Skeletal muscle cell (primary cell): ENCODE data around the gene LRP5.
A peak's percentile ranks its signal among the peaks of the same experiment; 100 is the strongest.
"Not testable (repeated sequence)": the region's sequence is repeated elsewhere in the genome, so short reads cannot be mapped to it uniquely, and the experiment has no call there.

ENCODE experiments used
- DNase-seq: peaks from one replicate; pipeline ENCODE4 v3.0.0-alpha.2; 2010; ENCODE audit warnings: low read depth
- H3K4me3 ChIP-seq: 2 replicates; pipeline ENCODE4 v1.5.1; 2011; ENCODE audit warnings: low read depth, mild to moderate bottlenecking, control low read depth, low read length, moderate library complexity

LRP5 gene

DNA sequence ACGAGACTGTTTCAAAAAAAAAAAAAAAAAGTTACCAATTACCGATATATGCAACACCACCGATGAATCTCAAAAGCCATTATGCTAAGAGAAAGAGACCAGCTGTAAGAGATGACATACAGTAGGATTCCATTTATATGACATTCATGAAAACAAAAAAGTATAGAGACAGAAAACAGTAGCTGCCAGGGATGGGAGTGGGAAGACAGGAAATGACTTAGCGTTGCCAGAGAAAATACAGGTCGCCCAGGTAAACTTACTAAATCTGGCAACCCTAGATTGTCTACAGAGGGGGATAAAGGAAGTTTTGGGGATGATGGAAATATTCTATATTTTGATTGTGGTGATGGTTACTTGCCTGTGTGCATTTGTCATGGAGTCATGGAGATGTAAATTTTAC is 32.7 kb upstream of the LRP5 start:
- no peak for DNase-seq
- no peak overlapping the region for H3K4me3 ChIP-seq

DNA sequence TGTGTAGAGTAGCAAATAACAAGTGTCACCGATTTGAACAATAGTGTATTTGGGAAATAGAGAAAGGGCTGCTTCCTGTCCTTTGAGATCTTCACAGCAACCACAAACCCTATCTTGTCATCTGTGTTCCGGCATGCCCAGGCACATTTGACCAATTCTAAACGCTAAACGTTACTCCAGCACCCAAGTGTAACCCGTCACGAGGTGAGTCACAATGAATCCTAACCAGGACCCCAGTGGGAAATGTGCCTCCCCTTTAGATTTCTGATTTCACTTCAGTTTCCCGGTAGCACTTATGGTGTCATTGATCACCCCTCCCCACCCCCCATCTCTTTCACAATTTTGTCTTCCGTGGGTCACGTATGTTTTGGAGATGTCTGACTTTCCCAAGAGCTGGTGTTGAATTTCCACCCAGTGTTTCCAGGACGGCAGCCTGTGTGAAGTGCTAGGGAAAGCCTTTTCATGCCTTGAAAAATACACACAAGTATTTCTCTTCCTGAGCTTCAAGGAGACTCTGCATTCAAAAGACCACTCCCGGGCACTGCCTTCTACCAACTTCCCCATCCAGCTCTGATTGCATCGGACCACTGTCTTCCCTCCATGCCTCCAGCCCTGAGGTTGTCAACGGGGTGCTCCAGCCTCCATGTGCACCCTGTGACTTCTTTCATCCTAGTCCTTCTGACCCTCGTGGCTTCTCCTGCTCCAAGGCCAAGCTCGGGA is 30.1 kb upstream of the LRP5 start:
- H3K4me3 ChIP-seq: no peak overlapping the region
- DNase-seq: no peak

DNA sequence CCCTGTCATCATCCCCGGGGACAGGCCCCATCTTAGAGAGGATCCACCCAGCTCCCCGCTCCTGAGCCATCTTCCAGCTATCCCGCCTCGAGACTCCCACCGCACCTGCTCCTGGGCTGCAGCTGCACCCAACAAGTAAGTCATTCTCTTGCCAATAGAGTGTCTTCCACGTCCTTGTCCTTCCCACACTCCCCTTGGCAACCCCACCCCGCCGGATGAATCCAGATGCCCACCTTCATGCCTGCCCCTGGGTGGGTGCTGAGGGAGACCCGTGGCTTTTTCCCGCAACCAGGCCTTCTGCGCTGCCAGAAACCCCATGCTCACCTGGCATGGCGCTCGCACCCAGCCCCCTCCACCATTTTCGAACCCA is 29.5 kb upstream of the LRP5 start:
- no peak for DNase-seq
- H3K4me3 ChIP-seq: no peak overlapping the region

DNA sequence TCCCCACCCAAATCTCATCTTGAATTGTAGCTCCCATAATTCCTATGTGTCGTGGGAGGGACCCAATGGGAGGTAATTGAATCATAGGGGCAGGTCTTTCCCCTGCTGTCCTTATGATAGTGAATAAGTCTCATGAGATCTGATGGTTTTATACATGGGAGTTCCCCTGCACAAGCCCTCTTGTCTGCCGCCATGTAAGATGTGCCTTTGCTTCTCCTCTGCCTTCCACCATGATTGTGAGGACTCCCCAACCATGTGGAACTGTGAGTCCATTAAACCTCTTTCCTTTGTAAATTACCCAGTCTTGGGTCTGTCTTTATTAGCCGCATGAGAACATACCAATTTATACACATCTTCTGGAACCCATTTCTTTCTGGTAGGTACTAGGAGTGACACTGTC is 27.8 kb upstream of the LRP5 start:
- not testable (repeated sequence) for H3K4me3 ChIP-seq, DNase-seq

DNA sequence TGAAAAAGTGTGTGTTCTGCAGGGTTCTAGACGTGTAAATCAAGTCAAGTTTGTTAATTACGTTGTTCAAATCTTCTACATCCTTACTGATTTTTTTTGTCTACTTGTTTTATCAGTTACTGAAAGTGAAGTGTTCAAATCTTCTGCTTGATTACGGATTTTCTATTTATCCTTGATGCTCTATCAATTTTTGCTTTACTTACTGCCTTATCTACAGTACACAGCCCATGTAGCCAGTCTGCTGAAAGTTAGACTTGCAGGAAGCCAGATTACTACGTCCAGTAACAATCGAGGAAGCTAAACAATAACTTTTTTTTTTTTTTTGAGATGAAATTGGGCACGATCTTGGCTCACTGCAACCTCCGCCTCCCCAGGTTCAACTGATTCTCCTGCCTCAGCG is 25.0 kb upstream of the LRP5 start:
- no peak for DNase-seq
- no peak overlapping the region for H3K4me3 ChIP-seq

DNA sequence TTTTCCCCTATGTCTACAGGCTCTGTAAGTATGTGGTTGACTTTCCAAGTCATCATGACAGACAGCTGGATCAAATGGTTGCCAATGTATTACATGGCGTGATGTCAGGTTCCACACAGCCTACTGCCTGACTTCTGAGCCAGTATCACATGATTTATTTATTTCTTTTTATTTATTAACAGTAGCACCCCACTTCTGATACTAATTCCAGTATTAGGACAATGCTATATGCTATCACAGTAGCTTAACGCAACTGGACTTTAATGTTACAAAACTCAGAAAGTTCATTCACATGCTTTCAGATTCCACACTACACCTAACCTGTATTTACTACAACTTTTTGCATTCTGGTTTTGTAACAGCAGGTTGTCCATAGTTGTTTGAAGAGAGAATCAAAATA is 22.9 kb upstream of the LRP5 start:
- DNase-seq: no peak
- no peak overlapping the region for H3K4me3 ChIP-seq

DNA sequence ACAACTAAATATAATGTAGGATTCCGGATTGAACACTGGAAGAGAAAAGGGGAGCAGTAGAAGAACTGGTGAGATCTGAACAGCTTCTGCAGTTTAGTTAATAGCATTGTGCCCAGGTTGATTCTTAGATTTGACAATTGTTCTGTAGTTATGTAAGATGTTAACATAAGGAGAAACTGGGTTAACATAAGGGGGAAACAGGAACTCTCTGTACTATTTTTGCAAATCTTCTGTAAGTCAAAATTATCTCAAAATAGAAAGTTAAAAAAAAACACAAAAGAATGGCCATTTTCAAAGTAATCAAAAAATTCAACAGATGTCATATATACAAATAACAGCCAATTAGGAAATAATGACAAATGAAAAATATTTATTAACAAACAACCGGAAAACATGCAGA is 18.7 kb upstream of the LRP5 start:
- no peak for DNase-seq
- no peak overlapping the region for H3K4me3 ChIP-seq

DNA sequence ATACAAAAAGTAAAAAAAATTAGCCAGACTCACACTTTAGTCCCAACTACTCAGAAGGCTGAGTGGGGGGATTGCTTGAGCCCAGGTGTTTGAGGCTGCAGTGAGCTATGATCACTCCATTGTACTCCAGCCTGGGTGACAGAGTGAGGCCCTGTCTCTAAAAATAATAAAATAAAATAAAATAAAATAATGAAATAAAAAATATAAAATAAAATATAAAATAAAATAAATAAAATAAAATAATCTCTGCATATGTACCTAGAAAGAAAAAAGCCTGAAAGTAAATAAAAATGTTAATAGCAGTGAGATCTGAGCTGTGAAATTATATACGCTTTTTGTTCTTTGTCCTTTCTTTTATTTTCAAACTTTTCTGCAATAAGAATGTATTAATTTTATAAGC is 17.1 kb upstream of the LRP5 start:
- DNase-seq: no peak
- H3K4me3 ChIP-seq: no peak overlapping the region

GRCh38 chr11:68295940-68296339 is 16.5 kb upstream of the LRP5 start:
- no peak for DNase-seq
- H3K4me3 ChIP-seq: no peak overlapping the region

DNA sequence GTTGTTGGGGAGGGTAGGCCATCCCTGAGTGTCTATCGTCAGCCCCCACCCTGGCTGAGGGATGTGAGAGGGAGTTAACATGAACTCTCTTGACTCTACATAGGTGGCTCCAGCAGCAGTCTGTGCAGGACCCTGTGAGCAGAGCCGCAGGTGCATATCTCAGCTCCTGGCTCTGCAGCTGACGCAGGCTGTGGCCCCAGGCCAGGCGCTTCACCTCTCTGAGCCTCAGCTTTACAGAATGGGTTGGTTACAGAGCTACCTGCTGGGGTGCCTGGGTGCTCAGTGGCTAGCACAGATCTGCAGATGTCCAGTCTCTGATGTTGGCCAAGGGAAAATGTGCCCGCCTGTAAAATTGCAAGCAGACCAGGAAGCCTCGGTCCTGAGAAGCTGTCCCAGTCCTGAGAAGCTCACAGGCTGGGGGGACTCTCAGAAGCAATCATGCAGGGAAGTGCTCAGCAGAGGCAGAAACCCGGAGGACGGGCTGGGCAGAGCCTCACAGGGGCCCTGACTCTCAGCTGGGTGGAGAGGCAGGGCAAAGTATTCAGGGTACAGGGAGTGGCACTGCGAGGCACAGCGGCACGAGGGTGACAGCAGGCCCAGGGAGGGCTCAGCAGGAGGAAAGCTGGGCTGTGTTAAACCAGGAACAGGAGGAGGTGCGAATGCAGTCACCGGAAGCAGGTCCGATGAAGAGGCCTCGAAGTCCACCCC is 15.9 kb upstream of the LRP5 start:
- H3K4me3 ChIP-seq: no peak overlapping the region
- DNase-seq: no peak

- H3K4me3 ChIP-seq: no peak overlapping the region
- no peak for DNase-seq
Measured at GRCh38 chr11:68297052-68297378, 15.4 kb upstream of the LRP5 start.

DNA sequence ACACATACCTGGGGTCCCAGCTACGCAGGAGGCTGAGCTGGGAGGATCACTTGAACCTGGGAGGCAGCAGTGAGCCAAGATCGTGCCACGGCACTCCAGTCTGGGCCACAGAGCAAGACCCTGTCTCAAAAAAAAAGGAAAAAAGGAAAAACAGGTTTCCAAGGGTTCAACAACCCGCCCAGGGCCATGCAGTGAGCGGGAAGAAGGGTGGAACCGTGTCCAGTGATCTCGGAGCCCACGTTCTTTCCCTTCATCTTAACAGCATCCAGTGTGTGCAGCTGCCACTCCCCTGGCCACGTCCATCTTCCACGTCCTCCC is 14.9 kb upstream of the LRP5 start:
- no peak overlapping the region for H3K4me3 ChIP-seq
- DNase-seq: no peak

GRCh38 chr11:68297812-68298658 is 14.4 kb upstream of the LRP5 start:
- DNase-seq: no peak
- H3K4me3 ChIP-seq: no peak overlapping the region

DNA sequence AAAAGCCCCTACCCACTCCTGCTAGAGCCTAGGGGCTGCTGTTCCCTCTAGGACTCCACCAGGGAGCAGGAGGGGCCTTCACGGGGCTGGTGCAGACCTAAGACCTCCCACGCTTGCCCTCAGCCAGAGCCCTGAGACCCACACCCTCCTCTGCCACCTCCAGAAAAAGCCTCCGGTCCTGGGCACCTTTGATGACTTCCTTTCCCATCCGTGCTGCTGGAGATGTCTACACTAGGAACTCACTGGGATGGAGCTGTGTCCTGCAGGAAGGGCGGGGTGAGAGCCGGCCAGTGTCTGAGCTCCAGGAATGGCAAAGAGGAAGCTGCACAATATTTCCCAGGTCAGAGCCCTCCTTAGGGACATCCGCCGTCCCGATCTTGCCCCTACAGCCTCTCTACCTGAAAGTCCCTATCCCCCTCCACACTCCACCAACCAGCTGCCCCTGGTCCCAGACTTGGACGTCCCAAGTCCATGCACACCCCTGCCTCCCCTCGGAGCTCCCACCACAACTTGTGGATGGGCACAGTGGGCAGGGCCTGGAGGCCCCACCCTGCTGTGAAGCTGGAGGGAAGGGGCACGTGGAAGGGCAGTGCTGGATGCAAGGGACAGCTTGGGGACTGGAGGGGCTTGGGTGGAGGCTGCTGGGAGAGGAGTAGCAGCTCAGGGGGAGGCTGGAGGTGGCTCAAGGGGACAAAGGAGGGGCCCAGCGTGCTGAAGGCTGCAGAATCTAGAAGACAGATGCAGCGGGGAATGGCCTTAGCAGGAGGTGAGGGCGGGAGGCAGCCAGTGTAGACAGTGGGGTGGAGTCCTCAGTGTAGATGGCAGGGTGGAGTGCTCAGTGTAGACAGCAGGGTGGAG is 13.5 kb upstream of the LRP5 start:
- no peak overlapping the region for H3K4me3 ChIP-seq
- DNase-seq: no peak

DNA sequence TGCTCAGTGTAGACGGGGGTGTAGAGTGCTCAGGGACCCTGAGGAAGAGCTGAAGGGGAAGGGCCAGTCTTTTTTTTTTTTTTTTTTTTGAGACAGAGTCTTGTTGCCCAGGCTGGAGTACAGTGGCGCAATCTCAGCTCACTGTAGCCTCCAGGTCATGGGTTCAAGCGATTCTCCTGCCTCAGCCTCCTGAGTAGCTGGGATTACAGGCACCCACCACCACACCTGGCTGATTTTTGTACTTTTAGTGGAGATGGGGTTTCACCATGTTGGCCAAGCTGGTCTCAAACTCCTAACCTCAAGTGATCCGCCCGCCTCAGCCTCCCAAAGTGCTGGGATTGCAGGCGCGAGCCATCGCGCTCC is 12.9 kb upstream of the LRP5 start:
- H3K4me3 ChIP-seq, DNase-seq: not testable (repeated sequence)

DNA sequence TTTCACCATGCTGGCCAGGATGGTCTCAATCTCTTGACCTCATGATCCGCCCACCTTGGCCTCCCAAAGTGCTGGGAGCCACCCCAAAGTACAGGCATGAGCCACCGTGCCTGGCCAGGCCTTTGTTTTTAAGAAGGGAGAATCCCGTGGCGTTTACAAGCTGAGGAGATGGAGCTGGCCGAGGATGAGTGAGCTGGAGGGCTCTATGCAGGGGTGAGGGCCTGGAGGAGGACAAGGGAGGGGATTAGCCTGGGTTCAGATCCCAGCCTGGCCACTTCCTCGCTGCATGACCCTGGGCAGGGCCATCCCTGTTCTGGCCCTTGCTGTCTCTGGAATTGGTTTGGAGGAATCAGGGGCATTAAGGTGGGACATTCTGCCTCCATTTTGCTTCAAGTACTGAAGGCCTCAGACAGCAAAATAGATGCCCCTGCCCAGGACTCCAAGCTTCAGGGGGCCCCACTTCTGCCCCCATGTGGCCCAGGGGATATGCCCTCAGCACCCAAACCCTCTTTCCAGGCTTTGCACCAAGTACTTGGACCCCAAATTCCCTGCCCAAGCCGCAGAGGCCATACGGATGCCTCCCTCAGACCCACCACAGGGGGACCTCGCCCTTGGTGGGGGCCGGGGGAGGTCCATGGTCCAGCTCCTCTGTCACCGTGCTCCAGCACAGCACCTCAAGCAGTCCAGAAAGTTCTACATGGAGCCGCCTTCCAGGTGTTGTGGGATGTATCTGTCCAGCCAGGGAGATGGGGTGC is 12.1 kb upstream of the LRP5 start:
- no peak overlapping the region for H3K4me3 ChIP-seq
- no peak for DNase-seq

- no peak for DNase-seq
- no peak overlapping the region for H3K4me3 ChIP-seq
Measured at GRCh38 chr11:68302256-68302655, 10.1 kb upstream of the LRP5 start.

- peak; percentile 35 for DNase-seq
- H3K4me3 ChIP-seq: no peak overlapping the region
Measured at GRCh38 chr11:68302670-68303069, 9.7 kb upstream of the LRP5 start.

- DNase-seq: no peak
- no peak overlapping the region for H3K4me3 ChIP-seq
Measured at GRCh38 chr11:68303083-68303482, 9.3 kb upstream of the LRP5 start.
